ENCODE measurements around the gene TRIM69. TPM values are rescaled to one million over a fixed set of nuclear protein-coding genes. Genes with fewer than 3 reads are reported as not detected.

TRIM69 gene
- total and polyA plus RNA-seq, 2 of the 8 experiments (the other 6 are each of a cell fraction or from before 2014, with no cell fraction given), result 4.3 to 6.2 TPM

- Histone ChIP-seq H3K23ac (ENCODE audit: insufficient read length) (no peak overlapping the region), H3K27ac (ENCODE audit: low read depth, low read length) (no peak overlapping the region), H2BK20ac (ENCODE audit: low read length) (no peak overlapping the region), H2BK15ac (ENCODE audit: low read length) (no peak overlapping the region), H3K79me2 (ENCODE audit: control insufficient read depth in 1 of 2, insufficient read depth in 2 of 2, low read length in 2 of 2) (no peaks in the 10 kb centered on the region), H2BK12ac (ENCODE audit: low read depth, low read length) (no peak overlapping the region), H3K27me3 (replicated peaks in 1 of 4; ENCODE audit: control insufficient read depth in 3 of 4, extremely low read depth in 1 of 4, insufficient read depth in 3 of 4, low read length in 3 of 4) (no peaks in the 10 kb centered on the region), H3K4me1 (replicated peaks in 1 of 4; ENCODE audit: control insufficient read depth in 3 of 4, insufficient read depth in 4 of 4, low read length in 3 of 4) (no peaks in the 10 kb centered on the region), H3K4me2 (ENCODE audit: insufficient read depth in 1 of 2, low read depth in 2 of 2, low read length in 2 of 2) (no peak overlapping the region), H4K5ac (ENCODE audit: insufficient read length, low read depth, low read length) (no peak overlapping the region), H2AK5ac (ENCODE audit: low read depth, low read length) (no peak overlapping the region), H2BK5ac (ENCODE audit: low read depth, low read length) (no peak overlapping the region), H3K9ac (replicated peaks in 1 of 4; ENCODE audit: extremely low read depth in 1 of 4, low read depth in 3 of 4, low read length in 3 of 4) (no peak overlapping the region), H2BK120ac (replicated peaks; ENCODE audit: low read depth, low read length) (no peak overlapping the region), H4K91ac (replicated peaks; ENCODE audit: insufficient read length, low read length) (no peak overlapping the region), H2AFZ (ENCODE audit: low read length) (no peak overlapping the region), H3K4ac (replicated peaks; ENCODE audit: insufficient read length, low read depth, low read length) (no peak overlapping the region), H3K23me2 (ENCODE audit: low read depth, low read length) (no peaks in the 10 kb centered on the region), H4K8ac (ENCODE audit: extremely low read depth, insufficient read depth, low read length) (no peak overlapping the region), H3K18ac (ENCODE audit: extremely low read depth, low read length) (no peak overlapping the region), H3K79me1 (ENCODE audit: low read depth, low read length) (no peaks in the 10 kb centered on the region), H3K14ac (ENCODE audit: insufficient read length) (no peak overlapping the region), H4K20me1 (replicated peaks in 1 of 2; ENCODE audit: control insufficient read depth in 1 of 2, insufficient read depth in 2 of 2, low read length in 2 of 2) (no peaks in the 10 kb centered on the region), H3K4me3 (ENCODE audit: extremely low read depth in 1 of 4, insufficient read depth in 2 of 4, low read depth in 3 of 4, low read length in 4 of 4) (no peak overlapping the region), H3K36me3 (ENCODE audit: control insufficient read depth in 2 of 4, insufficient read depth in 4 of 4, low read length in 3 of 4) (no peaks in the 10 kb centered on the region), H3K56ac (replicated peaks; ENCODE audit: insufficient read length, low read depth, low read length) (no peak overlapping the region), H3K9me3 (ENCODE audit: insufficient read depth in 2 of 2, low read depth in 1 of 2, low read length in 1 of 2) (no peaks in the 10 kb centered on the region)
- 88% methylated on average over 2 of the region's 2 CpGs; no CpG with 5 or more reads in 1 of the 2 experiments for WGBS, 2 experiments (ENCODE audit: extremely low coverage in 1 of 2, insufficient coverage in 1 of 2, insufficient read length in 1 of 2, insufficient replicate concordance in 2 of 2, low coverage in 1 of 2, low lambda C conversion rate in 2 of 2, missing lambda C conversion rate in 1 of 2)
- no peak for DNase-seq (ENCODE audit: low read depth in 1 of 2, low spot score in 2 of 2)
- TF ChIP-seq HDAC2 (IDR thresholded peaks at IDR 0.05; ENCODE audit: borderline replicate concordance in 1 of 2, low read depth in 2 of 2, low read length in 2 of 2), result no peak
- no peak for TF ChIP-seq TAF7 (optimal IDR thresholded peaks at IDR 0.05; ENCODE audit: borderline replicate concordance, low read depth, low read length)
- no peak for TF ChIP-seq KDM1A (IDR thresholded peaks at IDR 0.05; ENCODE audit: borderline replicate concordance, low read length)
- no peak for FAIRE-seq
- ChIA-PET CTCF (ENCODE audit: partially characterized antibody) (no interaction called here), POLR2A (ENCODE audit: partially characterized antibody) (no interaction called here)
These were observed 26.9 kb downstream of the TRIM69 start for GRCh38 chr15:44763187-44763586.

All from H1 (cell line).